ENCODE data around the gene HYLS1.

- TF ChIP-seq EZH2 (IDR thresholded peaks at IDR 0.05) (no peak), POLR2AphosphoS5 (IDR thresholded peaks at IDR 0.05; ENCODE audit: borderline replicate concordance, low read depth, low read length) (no peak), FOXP2 (optimal IDR thresholded peaks at IDR 0.05; ENCODE audit: control extremely low read depth, extremely low read length, insufficient read depth) (no peak)
These were observed 54.4 kb downstream of the HYLS1 start for GRCh38 chr11:125941619-125942611.
